PC-3 (cell line): ENCODE measurements around the gene SLC16A3. TPM values are rescaled to one million over a fixed set of nuclear protein-coding genes. Genes with fewer than 3 reads are reported as not detected.

Experiments
- ATAC-seq: fragments of 200-7000 bp; cut with Tn5 transposase; 2 replicates; pipeline ENCODE4 v1.9.1; 2020; ENCODE audit warnings: mild to moderate bottlenecking, moderate library complexity
- BruUV-seq: library from RNA; stranded (reverse); fragments of 400-500 nt; replicated peaks from 2 replicates; lab custom pipeline; 2021; lab: Mats Ljungman, UMichigan
- CTCF ChIA-PET: fragments of 300-600 bp; sonication (Branson Sonifier 250); formaldehyde crosslinking; loops from one replicate; lab custom pipeline; 2022; ENCODE audit warnings: antibody characterized with exemption; lab: Charles Lee
- POLR2A ChIA-PET: fragments of 300-600 bp; sonication (Branson Sonifier 250); formaldehyde crosslinking; loops from one replicate; lab custom pipeline; 2022; ENCODE audit warnings: antibody characterized with exemption; ENCODE audit not compliant: unreplicated experiment; lab: Charles Lee
- DNase-seq: peaks from one replicate; pipeline ENCODE4 v3.0.0-alpha.2; 2015
- H2AFZ ChIP-seq: fragments of 300-600 bp; sonication (generic); 2 replicates; pipeline ENCODE4 v1.6.0; 2016; ENCODE audit warnings: antibody characterized with exemption, low read length
- H3F3A ChIP-seq: fragments of 300-600 bp; sonication (generic); one replicate; pipeline ENCODE4 v1.6.0; 2017; ENCODE audit warnings: antibody characterized with exemption, low read length, control low read depth, mild to moderate bottlenecking; ENCODE audit not compliant: unreplicated experiment
- H3K27ac ChIP-seq: fragments of 300-600 bp; sonication (generic); 2 replicates; pipeline ENCODE4 v1.5.1; 2016; ENCODE audit warnings: mild to moderate bottlenecking, low read length
- H3K27me3 ChIP-seq: fragments of 300-600 bp; sonication (generic); 2 replicates; pipeline ENCODE4 v1.6.1; 2016; ENCODE audit warnings: low read length, mixed read lengths
- H3K36me3 ChIP-seq: fragments of 300-600 bp; sonication (generic); 2 replicates; pipeline ENCODE4 v1.6.1; 2016; ENCODE audit warnings: low read depth, mixed run types, low read length, mixed read lengths
- H3K4me1 ChIP-seq: fragments of 300-600 bp; sonication (generic); 2 replicates; pipeline ENCODE4 v1.5.1; 2016; ENCODE audit warnings: low read length; ENCODE audit not compliant: insufficient read depth
- H3K4me2 ChIP-seq: fragments of 300-600 bp; sonication (generic); 2 replicates; pipeline ENCODE4 v1.6.0; 2016; ENCODE audit warnings: low read length
- H3K4me3 ChIP-seq: fragments of 300-600 bp; sonication (generic); 2 replicates; pipeline ENCODE4 v1.5.1; 2016; ENCODE audit warnings: mild to moderate bottlenecking, low read length, mixed read lengths
- H3K79me2 ChIP-seq: fragments of 300-600 bp; sonication (generic); 2 replicates; pipeline ENCODE4 v1.6.1; 2017; ENCODE audit warnings: low read length, mixed read lengths
- H3K9ac ChIP-seq: fragments of 300-600 bp; sonication (generic); 2 replicates; pipeline ENCODE4 v1.6.0; 2016; ENCODE audit warnings: mild to moderate bottlenecking, low read length
- H3K9me2 ChIP-seq: fragments of 300-600 bp; sonication (generic); replicated peaks from 2 replicates; pipeline ENCODE4 v1.6.1; 2016; ENCODE audit warnings: mixed run types, low read length, mixed read lengths
- H3K9me3 ChIP-seq: fragments of 300-600 bp; sonication (generic); 2 replicates; pipeline ENCODE4 v1.6.1; 2016; ENCODE audit warnings: low read length, mixed read lengths
- H4K20me1 ChIP-seq: fragments of 300-600 bp; sonication (generic); 2 replicates; pipeline ENCODE4 v1.6.1; 2016; ENCODE audit warnings: low read length, mixed read lengths
- CTCF ChIP-seq: fragments of 300-600 bp; sonication (generic); conservative IDR thresholded peaks from 2 replicates; pipeline ENCODE4 v1.5.1; 2017; ENCODE audit warnings: antibody characterized with exemption, low read depth, mild to moderate bottlenecking, low read length
- EZH2 ChIP-seq: fragments of 300-600 bp; sonication (generic); IDR thresholded peaks from one replicate; pipeline ENCODE4 v1.6.1; 2017; ENCODE audit warnings: antibody characterized with exemption, mild to moderate bottlenecking, low read length; ENCODE audit not compliant: unreplicated experiment
- EZH2phosphoT487 ChIP-seq: fragments of 300-600 bp; sonication (generic); IDR thresholded peaks from 2 replicates; pipeline ENCODE4 v1.6.1; 2018; ENCODE audit warnings: mild to moderate bottlenecking, antibody characterized with exemption, low read length, borderline replicate concordance
- intact Hi-C: fragments of 100-400 bp; cut with micrococcal nuclease; formaldehyde crosslinking; loops from 2 replicates; pipeline ENCODE4 v1.9.0; 2023
- total RNA-seq: library from RNA; depleted of rRNA; stranded (reverse); fragments of >200 nt; gene quantifications from 2 replicates; pipeline ENCODE4 v1.2.3, GENCODE V29; 2014

Gene SLC16A3
- total RNA-seq, 1 experiment from 2014 or later = 286 TPM

GRCh38 chr17:82278308-82278707 lies 49.5 kb downstream of the SLC16A3 start:
- Histone ChIP-seq H3K27ac (no peak overlapping the region), H3K36me3 (no peaks in the 10 kb centered on the region), H3K9me3 (no peaks in the 10 kb centered on the region), H3K4me2 (no peak overlapping the region), H3F3A (no peaks in the 10 kb centered on the region), H3K4me3 (no peak overlapping the region), H4K20me1 (no peaks in the 10 kb centered on the region), H3K79me2 (peaks cover 10% of the 10 kb centered on the region), H3K9ac (no peak overlapping the region), H3K4me1 (peaks cover 36% of the 10 kb centered on the region), H3K9me2 (no peaks in the 10 kb centered on the region), H2AFZ (no peak overlapping the region), H3K27me3 (no peaks in the 10 kb centered on the region)
- DNase-seq = no peak
- ATAC-seq = no peak
- BruUV-seq = no TSS peak
- POLR2A ChIA-PET = no interaction called here
- CTCF ChIA-PET = no interaction called here
- TF ChIP-seq CTCF = no peak
- no peak for TF ChIP-seq EZH2phosphoT487
- TF ChIP-seq EZH2 = no peak
- intact Hi-C loops = no loop called here

GRCh38 chr17:82278786-82279391 lies 50.0 kb downstream of the SLC16A3 start:
- no peak for DNase-seq
- CTCF ChIA-PET = no interaction called here
- no peaks in the 10 kb centered on the region for H3K36me3 ChIP-seq
- TF ChIP-seq EZH2 = no peak
- no peak for TF ChIP-seq CTCF
- no peak for TF ChIP-seq EZH2phosphoT487
- peaks cover 6% of the 10 kb centered on the region for H3K79me2 ChIP-seq
- H3K9me2 ChIP-seq = no peaks in the 10 kb centered on the region
- no peak overlapping the region for H3K9ac ChIP-seq
- H2AFZ ChIP-seq = no peak overlapping the region
- intact Hi-C loops = no loop called here
- H3K27ac ChIP-seq = no peak overlapping the region
- no peak for ATAC-seq
- POLR2A ChIA-PET = no interaction called here
- H3K4me2 ChIP-seq = no peak overlapping the region
- H3F3A ChIP-seq = no peaks in the 10 kb centered on the region
- BruUV-seq = no TSS peak
- H3K9me3 ChIP-seq = no peaks in the 10 kb centered on the region
- H3K27me3 ChIP-seq = no peaks in the 10 kb centered on the region
- H3K4me3 ChIP-seq = no peak overlapping the region
- H4K20me1 ChIP-seq = no peaks in the 10 kb centered on the region
- H3K4me1 ChIP-seq = peaks cover 38% of the 10 kb centered on the region

GRCh38 chr17:82280537-82280936 lies 51.7 kb downstream of the SLC16A3 start:
- Histone ChIP-seq H3K4me3 (no peak overlapping the region), H3K4me1 (peaks cover 32% of the 10 kb centered on the region), H3K9me2 (no peaks in the 10 kb centered on the region), H3K79me2 (no peaks in the 10 kb centered on the region), H3K36me3 (no peaks in the 10 kb centered on the region), H3K9me3 (no peaks in the 10 kb centered on the region), H3F3A (no peaks in the 10 kb centered on the region), H2AFZ (no peak overlapping the region), H3K9ac (no peak overlapping the region), H4K20me1 (no peaks in the 10 kb centered on the region), H3K27me3 (no peaks in the 10 kb centered on the region), H3K27ac (0 out of 2 replicates have a peak overlapping the region, but pooled peaks have one; percentile 62), H3K4me2 (no peak overlapping the region)
- ChIA-PET CTCF (no interaction called here), POLR2A (interaction anchor here (0.7 kb wide), 1 partner anchor 17 kb away, joined by 5 read pairs; no protein-coding TSS in a partner anchor)
- intact Hi-C loops = no loop called here
- DNase-seq (no peak), ATAC-seq (no peak)
- TF ChIP-seq EZH2 (no peak), EZH2phosphoT487 (no peak), CTCF (no peak)
- no TSS peak for BruUV-seq
